WTC11 (cell line): ENCODE measurements around the gene KCNK4. TPM values are rescaled to one million over a fixed set of nuclear protein-coding genes. Genes with fewer than 3 reads are reported as not detected.

Experiments
- ATAC-seq: fragments of 200-7000 bp; cut with Tn5 transposase; 2 replicates; pipeline ENCODE4 v1.10.0; 2021; ENCODE audit warnings: mild to moderate bottlenecking, moderate library complexity
- CTCF ChIA-PET: fragments of 300-600 bp; sonication (Branson Sonifier 250); formaldehyde crosslinking; loops from one replicate; lab custom pipeline; 2021; ENCODE audit warnings: antibody characterized with exemption; lab: Charles Lee
- POLR2A ChIA-PET: fragments of 350-600 bp; sonication (Branson Sonifier 250); formaldehyde crosslinking; loops from one replicate; lab custom pipeline; 2021; ENCODE audit warnings: antibody characterized with exemption; lab: Charles Lee
- DNase-seq: peaks from one replicate; pipeline ENCODE4 v3.0.0; 2021; ENCODE audit warnings: low spot score
- H3K27ac Mint-ChIP-seq: 2 replicates; pipeline ENCODE4 v1.8.0; 2021; ENCODE audit warnings: mixed read lengths
- H3K27me3 Mint-ChIP-seq: 2 replicates; pipeline ENCODE4 v1.8.0; 2021; ENCODE audit warnings: low read depth, mild to moderate bottlenecking, moderate library complexity, mixed read lengths
- H3K36me3 Mint-ChIP-seq: 2 replicates; pipeline ENCODE4 v1.8.0; 2021; ENCODE audit warnings: mixed read lengths
- H3K4me1 Mint-ChIP-seq: 2 replicates; pipeline ENCODE4 v1.8.0; 2022; ENCODE audit warnings: mixed read lengths
- H3K4me3 Mint-ChIP-seq: 2 replicates; pipeline ENCODE4 v1.8.0; 2021; ENCODE audit warnings: mild to moderate bottlenecking, moderate library complexity, mixed read lengths
- H3K9me3 Mint-ChIP-seq: 2 replicates; pipeline ENCODE4 v1.8.0; 2021; ENCODE audit warnings: mixed read lengths
- CBFB ChIP-seq: sonication (generic); formaldehyde crosslinking; IDR thresholded peaks from 2 replicates; pipeline ENCODE4 v1.8.1; 2022; ENCODE audit warnings: mild to moderate bottlenecking, low read depth, missing genetic modification reagents
- CREM ChIP-seq: sonication (generic); formaldehyde crosslinking; IDR thresholded peaks from 2 replicates; pipeline ENCODE4 v1.8.1; 2022; ENCODE audit warnings: mild to moderate bottlenecking, missing genetic modification reagents, moderate library complexity
- FOXP1 ChIP-seq: sonication (generic); formaldehyde crosslinking; IDR thresholded peaks from 2 replicates; pipeline ENCODE4 v1.8.0; 2022; ENCODE audit warnings: missing genetic modification reagents, mild to moderate bottlenecking, moderate library complexity, borderline replicate concordance
- GABPB1 ChIP-seq: sonication (generic); formaldehyde crosslinking; IDR thresholded peaks from 2 replicates; pipeline ENCODE4 v1.8.1; 2023; ENCODE audit warnings: mild to moderate bottlenecking, missing genetic modification reagents
- HMGA2 ChIP-seq: fragments of 250-450 bp; sonication (Bioruptor Pico); IDR thresholded peaks from 2 replicates; pipeline ENCODE4 v1.4.0; 2021; ENCODE audit warnings: mild to moderate bottlenecking, moderate library complexity
- IRF2 ChIP-seq: sonication (generic); formaldehyde crosslinking; IDR thresholded peaks from 2 replicates; pipeline ENCODE4 v1.8.0; 2022; ENCODE audit warnings: low read depth, missing genetic modification reagents, borderline replicate concordance
- RELA ChIP-seq: sonication (generic); formaldehyde crosslinking; IDR thresholded peaks from 2 replicates; pipeline ENCODE4 v1.8.1; 2022; ENCODE audit warnings: missing genetic modification reagents, mild to moderate bottlenecking, borderline replicate concordance
- SMAD4 ChIP-seq: sonication (generic); formaldehyde crosslinking; IDR thresholded peaks from 2 replicates; pipeline ENCODE4 v1.8.0; 2022; ENCODE audit warnings: mild to moderate bottlenecking, missing genetic modification reagents
- SP1 ChIP-seq: sonication (generic); formaldehyde crosslinking; conservative IDR thresholded peaks from 2 replicates; pipeline ENCODE4 v1.8.1; 2022; ENCODE audit warnings: missing genetic modification reagents
- TCF7 ChIP-seq: sonication (generic); formaldehyde crosslinking; IDR thresholded peaks from 2 replicates; pipeline ENCODE4 v1.8.0; 2022; ENCODE audit warnings: mild to moderate bottlenecking, low read depth, missing genetic modification reagents, moderate library complexity
- TEAD4 ChIP-seq: sonication (generic); formaldehyde crosslinking; IDR thresholded peaks from 2 replicates; pipeline ENCODE4 v1.8.0; 2022; ENCODE audit warnings: mild to moderate bottlenecking, missing genetic modification reagents
- TP53 ChIP-seq: sonication (generic); formaldehyde crosslinking; IDR thresholded peaks from 2 replicates; pipeline ENCODE4 v1.8.1; 2023; ENCODE audit warnings: mild to moderate bottlenecking, missing genetic modification reagents
- ZNF138 ChIP-seq: sonication (generic); formaldehyde crosslinking; conservative IDR thresholded peaks from 2 replicates; pipeline ENCODE4 v1.8.1; 2022; ENCODE audit warnings: mild to moderate bottlenecking, moderate library complexity, missing genetic modification reagents
- ZNF232 ChIP-seq: sonication (generic); formaldehyde crosslinking; IDR thresholded peaks from 2 replicates; pipeline ENCODE4 v1.8.0; 2022; ENCODE audit warnings: mild to moderate bottlenecking, missing genetic modification reagents
- ZNF416 ChIP-seq: fragments of 250-450 bp; sonication (Bioruptor Pico); IDR thresholded peaks from 2 replicates; pipeline ENCODE4 v1.9.0; 2021; ENCODE audit warnings: mild to moderate bottlenecking, inconsistent platforms
- total RNA-seq: library from RNA; stranded (reverse); gene quantifications from 3 replicates; pipeline ENCODE4 v1.2.3, GENCODE V29; 2021
- TF ChIP-seq, protein P1 (sequence below): sonication (generic); formaldehyde crosslinking; IDR thresholded peaks from 2 replicates; pipeline ENCODE4 v1.8.0; 2022; ENCODE audit warnings: mild to moderate bottlenecking, missing genetic modification reagents
- TF ChIP-seq, protein P2 (sequence below): fragments of 200-600 bp; IDR thresholded peaks from 2 replicates; pipeline ENCODE4 v1.8.0; 2022; ENCODE audit warnings: antibody characterized with exemption
- TF ChIP-seq, protein P3 (sequence below): sonication (generic); formaldehyde crosslinking; IDR thresholded peaks from 2 replicates; pipeline ENCODE4 v1.8.1; 2023; ENCODE audit warnings: mild to moderate bottlenecking, moderate library complexity, missing genetic modification reagents
- TF ChIP-seq, protein P4 (sequence below): sonication (generic); formaldehyde crosslinking; IDR thresholded peaks from 2 replicates; pipeline ENCODE4 v1.8.1; 2022; ENCODE audit warnings: mild to moderate bottlenecking, moderate library complexity, missing genetic modification reagents
- TF ChIP-seq, protein P5 (sequence below): sonication (generic); formaldehyde crosslinking; IDR thresholded peaks from 2 replicates; pipeline ENCODE4 v1.8.1; 2022; ENCODE audit warnings: low read depth, mild to moderate bottlenecking, moderate library complexity, missing genetic modification reagents, borderline replicate concordance
- TF ChIP-seq, protein P6 (sequence below): fragments of 250-450 bp; sonication (Bioruptor Pico); IDR thresholded peaks from 2 replicates; pipeline ENCODE4 v1.9.0; 2021; ENCODE audit warnings: mild to moderate bottlenecking

Gene KCNK4
- total RNA-seq, 1 experiment from 2014 or later = 0.74 TPM

DNA sequence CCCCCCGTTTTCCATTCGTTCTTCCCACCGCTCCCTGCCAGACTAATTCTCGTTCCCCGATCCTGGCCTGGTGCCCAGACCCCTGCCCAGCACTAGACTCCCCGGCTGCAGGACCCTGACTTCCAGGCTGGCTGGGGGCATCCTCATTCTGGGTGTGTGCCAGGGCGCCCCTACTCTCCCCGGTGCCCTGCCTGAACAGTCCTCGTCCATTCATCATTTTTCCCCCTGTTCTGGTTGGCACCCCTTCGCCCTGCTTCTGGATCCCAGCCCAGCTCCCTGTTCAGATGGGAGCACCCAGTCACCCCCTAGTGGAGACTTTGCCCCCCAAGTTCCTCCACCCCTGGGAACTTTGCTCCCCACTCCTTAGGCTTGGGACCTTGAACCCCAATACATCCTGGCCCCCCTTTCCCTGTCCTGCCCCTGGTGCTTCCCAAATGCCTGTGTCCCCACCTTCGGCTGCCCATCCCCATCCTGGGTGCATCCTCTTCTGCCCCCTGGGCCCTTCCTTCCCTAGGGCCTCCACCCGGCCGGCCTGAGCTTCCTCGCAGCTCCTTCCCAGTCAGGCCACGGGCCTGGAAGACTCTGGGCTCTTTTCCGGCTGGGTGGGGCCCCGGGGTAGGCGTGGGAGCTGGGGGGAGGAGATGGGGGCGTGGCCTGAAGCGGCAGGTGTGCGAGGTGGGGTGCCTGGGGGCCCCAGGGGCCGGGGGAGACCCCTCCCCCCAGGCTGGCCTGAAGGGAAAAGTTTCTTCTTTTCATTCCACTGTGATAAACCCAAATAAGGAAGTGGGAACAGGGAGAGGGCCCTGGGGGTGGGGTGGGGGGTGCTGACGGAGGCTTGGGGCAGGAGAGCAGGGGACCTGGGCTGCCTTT, 38.9 kb upstream of the KCNK4 start (continued):
- TF ChIP-seq ZNF232 (CRISPR knock-in tag) (no peak), RELA (CRISPR knock-in tag) (no peak), TP53 (CRISPR knock-in tag) (no peak), SP1 (CRISPR knock-in tag) (peak; percentile 58), GABPB1 (no peak), HMGA2 (CRISPR knock-in tag) (no peak), IRF2 (CRISPR knock-in tag) (no peak), TEAD4 (no peak), SMAD4 (CRISPR knock-in tag) (no peak), TCF7 (CRISPR knock-in tag) (no peak), FOXP1 (no peak), CBFB (no peak), ZNF416 (CRISPR knock-in tag) (no peak)
- TF ChIP-seq, protein P1, sequence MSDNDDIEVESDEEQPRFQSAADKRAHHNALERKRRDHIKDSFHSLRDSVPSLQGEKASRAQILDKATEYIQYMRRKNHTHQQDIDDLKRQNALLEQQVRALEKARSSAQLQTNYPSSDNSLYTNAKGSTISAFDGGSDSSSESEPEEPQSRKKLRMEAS (CRISPR knock-in tag) = 0 out of 2 replicates have a peak, but pooled peaks have one; percentile 15
- TF ChIP-seq, protein P2, sequence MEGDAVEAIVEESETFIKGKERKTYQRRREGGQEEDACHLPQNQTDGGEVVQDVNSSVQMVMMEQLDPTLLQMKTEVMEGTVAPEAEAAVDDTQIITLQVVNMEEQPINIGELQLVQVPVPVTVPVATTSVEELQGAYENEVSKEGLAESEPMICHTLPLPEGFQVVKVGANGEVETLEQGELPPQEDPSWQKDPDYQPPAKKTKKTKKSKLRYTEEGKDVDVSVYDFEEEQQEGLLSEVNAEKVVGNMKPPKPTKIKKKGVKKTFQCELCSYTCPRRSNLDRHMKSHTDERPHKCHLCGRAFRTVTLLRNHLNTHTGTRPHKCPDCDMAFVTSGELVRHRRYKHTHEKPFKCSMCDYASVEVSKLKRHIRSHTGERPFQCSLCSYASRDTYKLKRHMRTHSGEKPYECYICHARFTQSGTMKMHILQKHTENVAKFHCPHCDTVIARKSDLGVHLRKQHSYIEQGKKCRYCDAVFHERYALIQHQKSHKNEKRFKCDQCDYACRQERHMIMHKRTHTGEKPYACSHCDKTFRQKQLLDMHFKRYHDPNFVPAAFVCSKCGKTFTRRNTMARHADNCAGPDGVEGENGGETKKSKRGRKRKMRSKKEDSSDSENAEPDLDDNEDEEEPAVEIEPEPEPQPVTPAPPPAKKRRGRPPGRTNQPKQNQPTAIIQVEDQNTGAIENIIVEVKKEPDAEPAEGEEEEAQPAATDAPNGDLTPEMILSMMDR = peak; percentile 23; the same call in 1 of the 2 replicates
- TF ChIP-seq, protein P3, sequence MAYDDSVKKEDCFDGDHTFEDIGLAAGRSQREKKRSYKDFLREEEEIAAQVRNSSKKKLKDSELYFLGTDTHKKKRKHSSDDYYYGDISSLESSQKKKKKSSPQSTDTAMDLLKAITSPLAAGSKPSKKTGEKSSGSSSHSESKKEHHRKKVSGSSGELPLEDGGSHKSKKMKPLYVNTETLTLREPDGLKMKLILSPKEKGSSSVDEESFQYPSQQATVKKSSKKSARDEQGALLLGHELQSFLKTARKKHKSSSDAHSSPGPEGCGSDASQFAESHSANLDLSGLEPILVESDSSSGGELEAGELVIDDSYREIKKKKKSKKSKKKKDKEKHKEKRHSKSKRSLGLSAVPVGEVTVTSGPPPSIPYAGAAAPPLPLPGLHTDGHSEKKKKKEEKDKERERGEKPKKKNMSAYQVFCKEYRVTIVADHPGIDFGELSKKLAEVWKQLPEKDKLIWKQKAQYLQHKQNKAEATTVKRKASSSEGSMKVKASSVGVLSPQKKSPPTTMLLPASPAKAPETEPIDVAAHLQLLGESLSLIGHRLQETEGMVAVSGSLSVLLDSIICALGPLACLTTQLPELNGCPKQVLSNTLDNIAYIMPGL (CRISPR knock-in tag) = 0 out of 2 replicates have a peak, but pooled peaks have one; percentile 53

DNA sequence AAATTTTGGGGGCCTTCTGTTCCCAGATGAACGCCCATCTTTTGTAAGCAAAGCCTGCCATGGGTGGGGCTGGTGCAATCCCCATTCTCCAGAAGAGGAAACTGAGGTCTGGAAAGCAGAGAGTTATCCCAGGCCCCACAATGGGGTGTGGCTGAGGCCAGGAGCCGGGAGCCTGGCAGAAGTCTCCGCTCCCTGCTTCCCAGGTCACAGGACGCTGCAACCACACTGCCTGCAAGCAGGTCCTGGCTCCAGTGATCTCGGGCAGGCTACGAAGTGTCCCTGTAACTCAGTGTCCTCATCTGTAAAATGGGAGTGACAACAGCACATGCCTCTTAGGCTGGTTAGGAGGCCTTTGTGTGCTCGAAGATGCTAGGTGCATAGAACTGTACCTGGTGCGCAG, 38.1 kb upstream of the KCNK4 start:
- ATAC-seq = no peak
- ChIA-PET POLR2A (no interaction called here), CTCF (interaction anchor here (1.9 to 5.3 kb wide), 4 partner anchors 11 to 253 kb away, joined by 4 to 65 read pairs (median 46); partner anchors contain the start of genes ESRRA, FERMT3 and FKBP2)
- peaks cover 38% of the 10 kb centered on the region for H3K4me1 Mint-ChIP-seq
- peak overlapping the region; percentile 47 for H3K4me3 Mint-ChIP-seq
- TF ChIP-seq CREM (CRISPR knock-in tag) = no peak
- TF ChIP-seq, protein P3 (CRISPR knock-in tag) = no peak
- peaks cover 8% of the 10 kb centered on the region for H3K36me3 Mint-ChIP-seq
- H3K27ac Mint-ChIP-seq = peak overlapping the region; percentile 76
- no peaks in the 10 kb centered on the region for H3K9me3 Mint-ChIP-seq
- no peaks in the 10 kb centered on the region for H3K27me3 Mint-ChIP-seq
- DNase-seq = no peak

DNA sequence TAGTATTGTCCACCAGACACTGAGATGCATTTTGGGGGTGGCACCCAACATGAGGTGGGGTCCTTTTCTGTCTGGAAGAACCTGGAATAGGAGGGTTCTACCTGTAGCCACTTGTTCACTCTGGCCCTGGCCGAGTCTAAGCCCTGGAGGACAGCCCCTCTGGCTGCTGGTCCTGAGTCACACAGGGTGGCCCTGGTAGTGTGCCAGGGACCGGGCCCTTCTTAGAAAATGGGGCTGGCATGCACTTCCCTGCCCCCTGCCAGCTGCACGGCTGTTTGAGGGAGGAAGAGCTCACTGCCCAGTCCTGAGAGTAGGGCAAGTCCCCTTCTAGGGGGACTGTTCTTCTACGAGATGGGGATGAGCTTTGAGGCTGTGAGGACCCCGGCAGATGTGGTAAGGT, 37.6 kb upstream of the KCNK4 start:
- H3K27me3 Mint-ChIP-seq = no peaks in the 10 kb centered on the region
- H3K36me3 Mint-ChIP-seq = peaks cover 8% of the 10 kb centered on the region
- ATAC-seq = no peak
- peak overlapping the region; percentile 47 for H3K4me3 Mint-ChIP-seq
- no peak for TF ChIP-seq ZNF138
- TF ChIP-seq, protein P1 (CRISPR knock-in tag) = no peak
- TF ChIP-seq, protein P4, sequence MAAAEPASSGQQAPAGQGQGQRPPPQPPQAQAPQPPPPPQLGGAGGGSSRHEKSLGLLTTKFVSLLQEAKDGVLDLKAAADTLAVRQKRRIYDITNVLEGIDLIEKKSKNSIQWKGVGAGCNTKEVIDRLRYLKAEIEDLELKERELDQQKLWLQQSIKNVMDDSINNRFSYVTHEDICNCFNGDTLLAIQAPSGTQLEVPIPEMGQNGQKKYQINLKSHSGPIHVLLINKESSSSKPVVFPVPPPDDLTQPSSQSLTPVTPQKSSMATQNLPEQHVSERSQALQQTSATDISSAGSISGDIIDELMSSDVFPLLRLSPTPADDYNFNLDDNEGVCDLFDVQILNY (CRISPR knock-in tag) = no peak
- TF ChIP-seq, protein P5, sequence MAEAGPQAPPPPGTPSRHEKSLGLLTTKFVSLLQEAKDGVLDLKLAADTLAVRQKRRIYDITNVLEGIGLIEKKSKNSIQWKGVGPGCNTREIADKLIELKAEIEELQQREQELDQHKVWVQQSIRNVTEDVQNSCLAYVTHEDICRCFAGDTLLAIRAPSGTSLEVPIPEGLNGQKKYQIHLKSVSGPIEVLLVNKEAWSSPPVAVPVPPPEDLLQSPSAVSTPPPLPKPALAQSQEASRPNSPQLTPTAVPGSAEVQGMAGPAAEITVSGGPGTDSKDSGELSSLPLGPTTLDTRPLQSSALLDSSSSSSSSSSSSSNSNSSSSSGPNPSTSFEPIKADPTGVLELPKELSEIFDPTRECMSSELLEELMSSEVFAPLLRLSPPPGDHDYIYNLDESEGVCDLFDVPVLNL = no peak
- TF ChIP-seq, protein P6, sequence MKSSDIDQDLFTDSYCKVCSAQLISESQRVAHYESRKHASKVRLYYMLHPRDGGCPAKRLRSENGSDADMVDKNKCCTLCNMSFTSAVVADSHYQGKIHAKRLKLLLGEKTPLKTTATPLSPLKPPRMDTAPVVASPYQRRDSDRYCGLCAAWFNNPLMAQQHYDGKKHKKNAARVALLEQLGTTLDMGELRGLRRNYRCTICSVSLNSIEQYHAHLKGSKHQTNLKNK (CRISPR knock-in tag) = no peak
- TF ChIP-seq, protein P2 = no peak
- DNase-seq = no peak
- H3K27ac Mint-ChIP-seq = peak overlapping the region; percentile 76
- POLR2A ChIA-PET = no interaction called here
- no peaks in the 10 kb centered on the region for H3K9me3 Mint-ChIP-seq
- H3K4me1 Mint-ChIP-seq = peaks cover 34% of the 10 kb centered on the region
- CTCF ChIA-PET = interaction anchor here (1.0 to 1.4 kb wide), 2 partner anchors 47 to 52 kb away, joined by 3 to 4 read pairs; partner anchors contain the start of gene ESRRA
